Gastrocnemius medialis (tissue), 4 donors: ENCODE results near the gene NPRL2.

Source experiments
- POLR2A ChIP-seq, 2 donors: fragments of 450-650 bp; IDR thresholded peaks; one replicate each; pipeline ENCODE4 v1.6.1; 2017; ENCODE audit warnings: antibody characterized with exemption in 2 of 2, mild to moderate bottlenecking in 2 of 2, moderate library complexity in 2 of 2
- TF ChIP-seq, protein P1 (sequence below), 5 experiments: fragments of 450-650 bp in 3 of 5; fragments of 200-600 bp in 2 of 5; sonication (generic) in 2 of 5; IDR thresholded peaks in 4 of 5; conservative IDR thresholded peaks in 1 of 5; 1 replicate in 4 of 5; 2 replicates in 1 of 5; pipeline ENCODE4 v1.5.1; 2016 to 2019; ENCODE audit warnings: antibody characterized with exemption in 5 of 5, mild to moderate bottlenecking in 3 of 5, moderate library complexity in 3 of 5

DNA sequence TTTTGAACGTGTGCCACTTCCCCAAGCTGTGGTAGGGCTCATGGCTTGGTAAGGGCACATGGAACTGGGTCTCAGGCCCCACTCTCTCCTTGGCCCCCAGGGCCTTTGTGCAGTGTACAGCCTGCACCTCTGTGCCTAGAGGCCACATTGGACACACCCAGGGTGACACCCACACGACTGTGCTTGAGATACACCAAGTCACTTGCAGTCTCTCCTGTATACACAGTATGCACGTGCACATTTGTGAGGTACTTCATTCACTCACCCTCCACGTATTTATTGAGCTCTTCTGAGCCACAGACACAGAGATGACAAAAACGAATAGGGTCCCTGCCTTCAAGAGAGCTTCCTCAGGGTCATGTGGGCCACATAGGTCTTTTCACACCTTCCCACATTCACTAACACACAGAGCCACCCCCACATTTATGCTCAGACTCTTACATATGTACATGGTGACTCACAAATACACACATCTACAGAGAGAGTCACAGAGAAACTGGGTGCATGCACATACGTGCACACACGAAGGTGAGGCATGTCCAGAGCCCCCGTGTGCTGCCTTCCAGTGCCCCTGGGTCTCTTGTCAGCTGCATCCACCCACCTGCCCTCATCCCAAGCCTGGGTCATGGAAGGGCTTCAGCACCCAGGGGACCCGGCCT lies 18.6 kb upstream of the NPRL2 start:
- TF ChIP-seq, protein P1, sequence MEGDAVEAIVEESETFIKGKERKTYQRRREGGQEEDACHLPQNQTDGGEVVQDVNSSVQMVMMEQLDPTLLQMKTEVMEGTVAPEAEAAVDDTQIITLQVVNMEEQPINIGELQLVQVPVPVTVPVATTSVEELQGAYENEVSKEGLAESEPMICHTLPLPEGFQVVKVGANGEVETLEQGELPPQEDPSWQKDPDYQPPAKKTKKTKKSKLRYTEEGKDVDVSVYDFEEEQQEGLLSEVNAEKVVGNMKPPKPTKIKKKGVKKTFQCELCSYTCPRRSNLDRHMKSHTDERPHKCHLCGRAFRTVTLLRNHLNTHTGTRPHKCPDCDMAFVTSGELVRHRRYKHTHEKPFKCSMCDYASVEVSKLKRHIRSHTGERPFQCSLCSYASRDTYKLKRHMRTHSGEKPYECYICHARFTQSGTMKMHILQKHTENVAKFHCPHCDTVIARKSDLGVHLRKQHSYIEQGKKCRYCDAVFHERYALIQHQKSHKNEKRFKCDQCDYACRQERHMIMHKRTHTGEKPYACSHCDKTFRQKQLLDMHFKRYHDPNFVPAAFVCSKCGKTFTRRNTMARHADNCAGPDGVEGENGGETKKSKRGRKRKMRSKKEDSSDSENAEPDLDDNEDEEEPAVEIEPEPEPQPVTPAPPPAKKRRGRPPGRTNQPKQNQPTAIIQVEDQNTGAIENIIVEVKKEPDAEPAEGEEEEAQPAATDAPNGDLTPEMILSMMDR (IDR thresholded peaks at IDR 0.05 in 4 of 5, conservative IDR thresholded peaks at IDR 0.05 in 1 of 5), result no peak
- no peak for TF ChIP-seq POLR2A (IDR thresholded peaks at IDR 0.05)
